NCI-H1930 (cell line): ENCODE data around the gene PRKG1.
"Not testable (repeated sequence)": the region's sequence is repeated elsewhere in the genome, so short reads cannot be mapped to it uniquely, and the experiment has no call there.

ENCODE experiments used
- DNase-seq, 2 experiments: peaks; one replicate each; lab custom pipeline; 2025; lab: John Stamatoyannopoulos, UW

PRKG1 gene

DNA sequence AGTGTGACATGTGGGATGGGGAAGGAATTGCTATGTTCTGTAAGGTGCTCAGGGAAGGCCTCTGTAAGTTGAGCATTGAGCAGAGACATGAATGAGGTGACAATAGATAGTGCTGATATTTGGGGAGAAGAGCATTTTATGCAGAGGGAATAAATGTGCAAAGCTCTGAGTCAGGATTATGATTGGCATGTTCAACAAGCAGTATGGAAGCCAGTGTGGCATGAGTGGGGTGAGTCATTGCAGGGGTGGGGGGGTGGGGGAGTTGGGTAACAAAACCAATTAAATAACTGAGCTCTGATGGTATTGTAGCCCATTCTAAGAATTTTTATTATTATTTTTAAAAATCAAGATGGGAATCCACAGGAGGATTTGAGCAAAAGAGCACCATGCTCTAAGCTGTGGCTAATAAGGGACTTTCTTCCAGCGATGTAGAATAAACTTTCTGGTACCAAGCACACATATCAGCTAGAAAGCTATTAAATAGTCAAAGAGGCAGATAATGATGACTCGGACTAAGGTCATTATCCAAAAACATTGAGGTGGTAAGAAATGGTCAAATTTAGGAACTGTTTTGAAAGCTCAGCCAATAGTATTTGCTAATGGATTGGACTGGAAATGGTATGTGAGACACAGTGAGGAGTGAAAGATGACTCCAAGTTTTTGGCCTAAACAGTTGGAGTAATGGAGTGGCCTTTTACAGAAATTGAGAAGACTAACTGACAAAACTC is 96.4 kb downstream of the PRKG1 start:
- DNase-seq, result no peak

DNA sequence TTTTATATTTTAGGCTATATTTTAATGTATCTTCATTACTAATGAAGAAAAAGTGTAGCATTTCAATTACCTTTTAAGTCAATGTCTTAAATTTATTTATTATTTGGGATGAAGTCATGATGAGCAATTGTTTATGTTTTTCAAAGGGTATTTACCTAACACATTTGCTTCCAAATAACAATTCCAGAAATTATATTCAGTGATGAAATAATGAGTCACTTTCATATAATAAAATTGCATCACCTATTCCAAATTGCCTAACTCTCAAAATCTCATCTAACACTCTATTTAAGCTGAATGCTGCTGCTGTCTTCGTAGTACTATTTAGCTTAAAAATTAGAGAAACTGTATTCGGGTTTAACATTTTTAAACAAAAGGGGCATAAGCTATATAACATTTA is 97.7 kb downstream of the PRKG1 start:
- DNase-seq, result no peak

DNA sequence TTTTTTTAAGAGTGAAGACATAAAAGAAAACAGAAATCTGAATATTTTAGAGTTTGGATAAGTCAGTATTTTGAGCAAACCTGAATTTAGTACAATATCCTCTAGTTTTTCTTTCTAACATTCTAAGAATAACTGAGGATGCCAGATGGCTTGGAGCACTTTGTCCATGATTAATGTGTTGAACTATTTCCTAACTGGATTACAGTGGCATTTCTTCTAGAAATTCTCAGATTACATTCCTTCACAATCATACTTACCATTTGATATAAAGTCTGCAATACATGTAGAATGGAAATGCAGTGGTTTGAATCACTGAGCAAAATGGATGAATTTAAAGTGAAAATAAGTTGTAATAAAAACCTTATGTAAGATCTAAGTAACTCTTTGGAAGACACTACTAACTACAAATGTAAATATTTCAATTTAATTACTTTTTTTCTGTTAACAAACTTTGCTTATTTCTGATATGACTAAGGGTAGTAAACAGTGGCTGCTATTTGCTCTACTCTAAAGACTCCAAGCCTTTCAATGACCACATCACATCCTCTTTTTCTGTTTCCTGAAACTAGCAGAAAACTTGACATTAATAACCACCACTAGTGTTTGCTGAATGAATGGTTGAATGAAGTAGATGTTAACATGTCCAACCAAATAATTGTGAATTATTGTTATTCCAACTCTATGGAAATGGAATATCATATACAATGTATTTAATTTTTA is 102.8 kb downstream of the PRKG1 start:
- no peak for DNase-seq

DNA sequence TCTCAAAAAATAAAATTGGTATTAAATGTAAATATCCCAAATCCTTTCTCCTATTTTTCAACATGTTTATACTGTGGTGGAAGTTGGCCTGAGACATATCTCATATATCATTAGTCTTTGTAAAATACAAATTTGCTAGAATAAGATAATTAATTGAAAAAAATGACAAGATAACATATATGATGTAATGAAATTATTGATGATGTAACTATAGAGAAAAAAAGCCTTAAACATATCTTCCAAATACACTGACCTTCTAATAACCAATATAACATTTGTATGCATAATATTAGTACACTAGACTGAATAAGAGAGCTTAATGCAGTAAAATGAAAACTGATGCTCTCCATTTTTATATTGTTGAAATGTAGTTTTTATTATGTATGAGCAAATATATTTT is 104.3 kb downstream of the PRKG1 start:
- no peak for DNase-seq

DNA sequence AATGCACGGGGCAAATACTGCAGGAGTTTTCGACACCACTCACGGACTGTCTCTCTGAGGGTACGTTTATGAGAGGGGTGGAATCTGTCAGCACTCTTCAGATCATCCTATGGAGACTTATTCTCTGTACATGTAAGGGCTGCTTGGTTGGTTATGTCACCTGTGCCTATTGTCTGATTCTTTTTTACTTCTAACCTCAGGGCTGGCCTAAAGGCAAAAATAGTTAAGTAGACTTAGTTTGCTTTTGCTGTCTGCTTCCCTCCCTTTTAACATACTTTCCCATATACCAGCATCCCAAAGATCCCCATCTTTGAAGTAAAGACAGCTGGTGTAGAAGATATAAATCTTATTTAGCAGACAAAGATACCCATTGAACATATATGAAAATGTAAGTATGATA is 105.9 kb downstream of the PRKG1 start:
- DNase-seq, result no peak

DNA sequence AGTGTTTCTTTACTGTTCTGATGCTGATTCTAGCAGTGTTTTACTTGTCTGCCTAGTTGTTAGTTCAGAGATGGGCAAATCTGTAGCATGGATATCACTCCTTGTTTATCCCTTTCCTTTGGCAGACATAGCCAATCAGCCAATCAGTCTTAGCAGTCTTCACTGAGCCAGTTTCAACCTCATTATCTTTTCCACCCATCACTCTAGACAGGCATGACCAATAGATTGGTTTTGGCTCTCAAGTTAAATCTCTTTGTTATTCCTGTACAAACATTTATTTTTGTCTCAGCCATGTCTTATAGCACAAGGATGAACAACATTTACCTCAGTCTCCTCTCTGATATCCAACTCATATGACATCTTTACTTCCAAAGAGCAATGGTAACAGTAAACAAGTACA is 109.5 kb downstream of the PRKG1 start:
- DNase-seq, result no peak

DNA sequence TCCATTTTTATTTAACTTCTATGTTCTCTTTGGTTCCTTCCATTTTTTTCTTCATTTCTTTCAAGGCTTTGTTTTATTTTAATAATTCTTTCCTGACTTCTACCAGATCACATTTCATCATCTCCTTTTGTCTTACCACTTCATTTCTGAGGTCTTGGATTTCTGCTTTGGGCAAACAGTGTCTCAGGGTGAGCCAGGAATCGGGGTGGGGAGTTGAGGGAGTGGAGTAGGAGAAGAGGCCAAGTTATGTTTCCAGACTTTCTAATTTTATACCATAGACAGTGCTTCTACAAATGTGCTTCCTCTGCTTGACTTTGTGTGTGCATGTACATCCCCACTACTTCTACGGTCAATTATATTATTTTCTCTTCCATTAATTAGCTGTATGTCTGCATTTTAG is 112.1 kb downstream of the PRKG1 start:
- no peak for DNase-seq

DNA sequence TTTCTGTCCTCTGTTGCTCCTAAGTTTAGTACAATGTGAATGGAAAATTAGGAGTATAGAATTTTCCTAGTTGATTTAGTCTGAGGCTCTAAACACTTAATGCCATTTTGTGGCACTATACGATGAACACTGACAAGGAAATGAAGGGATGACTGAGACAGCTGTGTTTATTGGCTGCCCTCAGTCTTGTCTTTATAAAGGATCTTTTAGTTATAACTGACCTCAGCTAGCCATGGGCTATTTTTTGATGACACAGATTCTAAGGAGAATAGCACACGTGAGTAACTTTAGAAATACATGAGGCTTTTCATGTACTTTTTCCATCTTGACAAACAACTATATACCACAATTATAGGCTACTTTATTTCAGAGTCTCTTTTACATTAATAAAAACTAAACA is 113.7 kb downstream of the PRKG1 start:
- DNase-seq, result no peak

DNA sequence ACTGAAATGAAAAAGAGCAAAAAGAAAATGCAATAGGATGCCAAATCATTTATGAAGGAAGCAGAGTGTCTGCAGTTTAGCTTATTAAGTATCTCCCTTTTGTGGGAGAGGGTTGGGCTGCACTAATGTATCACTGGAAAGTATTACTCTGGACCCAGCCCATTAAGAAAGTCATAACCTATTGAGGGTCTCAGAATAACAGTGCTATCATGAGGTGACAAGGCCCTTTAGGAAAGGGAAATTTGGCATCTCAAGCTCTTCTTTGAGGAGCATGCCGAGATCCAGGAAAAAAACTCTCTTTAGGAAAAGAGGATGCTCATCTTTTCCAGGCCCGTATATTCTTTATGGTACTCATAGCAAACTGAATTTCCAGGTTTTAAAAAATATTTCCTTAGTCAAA is 114.6 kb downstream of the PRKG1 start:
- no peak for DNase-seq

DNA sequence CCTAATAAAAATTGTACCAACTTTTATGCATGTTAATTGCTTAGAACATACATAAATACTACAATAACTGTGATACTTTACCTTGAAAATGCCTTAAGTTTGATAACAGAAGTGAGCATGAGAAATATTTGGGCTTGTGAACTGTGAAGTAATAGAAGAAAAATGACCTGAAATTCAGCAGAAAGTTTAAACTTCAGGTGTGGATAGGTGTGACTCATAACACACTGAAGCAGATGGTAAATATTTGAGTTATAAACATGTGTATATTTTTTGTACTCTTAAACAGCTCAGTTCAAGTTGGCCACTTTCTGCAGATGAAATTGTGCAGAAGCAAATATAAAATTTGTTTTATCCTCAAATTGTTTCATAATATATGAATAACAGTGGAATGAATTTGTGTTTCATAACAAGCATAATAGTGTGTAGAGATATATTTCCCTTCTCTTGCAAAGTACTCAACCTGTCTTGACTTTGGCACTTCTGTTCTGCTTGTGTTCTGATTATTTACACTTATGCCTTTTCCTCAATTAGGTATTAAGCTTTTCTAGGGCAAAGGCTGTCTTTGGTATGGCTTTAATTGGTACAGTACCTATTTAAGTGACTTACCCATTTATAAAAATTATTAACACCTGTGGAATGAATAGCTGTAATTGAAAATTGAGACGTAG is 122.4 kb downstream of the PRKG1 start:
- DNase-seq, result no peak

DNA sequence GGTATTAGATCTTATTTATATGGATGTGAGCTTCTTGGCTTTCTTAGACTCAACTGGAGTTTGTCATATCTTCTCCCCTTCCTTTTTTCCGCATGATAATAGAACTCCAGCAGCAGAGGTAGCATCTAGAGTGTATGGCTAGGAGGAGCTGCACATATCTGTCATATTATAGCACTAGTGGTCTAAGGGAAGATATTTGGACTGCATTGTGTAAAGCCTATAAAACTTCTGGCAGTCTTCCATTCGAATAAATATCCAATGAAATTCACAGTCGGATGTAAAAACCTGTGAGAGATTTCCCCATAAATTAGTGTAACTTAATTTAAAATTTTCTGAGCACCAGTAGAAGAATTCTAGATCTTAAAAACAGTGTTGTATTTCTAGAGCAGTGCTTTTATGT is 123.9 kb downstream of the PRKG1 start:
- no peak for DNase-seq

DNA sequence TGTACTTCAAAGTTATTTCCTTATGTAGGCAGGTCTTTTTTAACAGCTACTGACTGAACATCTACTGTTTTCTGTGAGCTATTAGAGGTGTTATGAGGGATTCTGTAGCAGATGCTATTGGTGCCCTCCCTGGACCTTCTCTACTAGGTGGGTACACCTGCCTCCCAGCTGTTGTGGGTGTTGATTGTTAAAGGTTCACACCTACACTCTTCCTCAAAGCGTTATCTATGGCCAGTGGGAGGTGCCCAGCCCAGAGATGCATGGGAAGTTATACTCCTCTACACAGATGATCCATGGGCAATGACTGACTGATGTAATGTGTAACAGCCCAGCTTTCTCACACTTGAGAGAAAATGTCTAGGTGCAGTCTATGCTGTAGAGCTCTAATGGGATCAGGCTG is 127.7 kb downstream of the PRKG1 start:
- DNase-seq, result no peak

DNA sequence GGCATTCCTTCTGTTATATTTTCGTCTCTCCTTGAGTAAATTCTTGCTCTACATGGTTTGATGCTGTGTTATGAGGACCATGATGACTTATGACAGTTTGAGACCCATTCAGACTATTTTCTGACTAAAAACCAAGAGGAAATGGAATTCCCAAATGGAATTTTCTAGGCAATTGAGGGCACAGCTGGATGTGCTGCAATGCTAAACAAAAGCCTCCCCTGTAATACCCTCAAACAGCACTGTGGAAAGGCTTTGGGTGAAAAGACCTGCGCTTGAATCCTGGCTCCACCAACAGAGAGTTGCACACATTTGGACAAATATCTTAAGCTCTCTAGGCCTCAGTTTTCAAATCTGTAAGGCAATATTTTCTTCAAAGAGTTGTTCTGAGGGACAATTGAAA is 129.1 kb downstream of the PRKG1 start:
- no peak for DNase-seq

DNA sequence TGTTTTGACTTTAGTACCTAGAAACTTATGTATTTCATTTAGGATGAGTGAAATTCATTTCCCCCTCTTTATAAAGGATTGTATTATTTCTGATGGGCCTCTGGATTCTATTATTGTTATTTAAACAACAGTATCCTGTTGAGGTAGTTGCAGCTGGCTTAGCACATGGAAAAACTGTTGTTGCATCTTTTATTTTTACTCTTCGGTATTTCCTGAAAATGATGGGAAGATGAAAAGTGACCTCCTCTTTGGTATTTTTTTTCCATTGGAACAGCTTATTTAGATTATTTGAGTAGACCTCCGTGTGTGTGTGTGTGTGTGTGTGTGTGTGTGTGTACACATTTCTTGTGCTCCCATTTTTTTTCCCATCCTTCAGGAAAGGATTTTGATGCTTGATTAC is 129.8 kb downstream of the PRKG1 start:
- no peak for DNase-seq

DNA sequence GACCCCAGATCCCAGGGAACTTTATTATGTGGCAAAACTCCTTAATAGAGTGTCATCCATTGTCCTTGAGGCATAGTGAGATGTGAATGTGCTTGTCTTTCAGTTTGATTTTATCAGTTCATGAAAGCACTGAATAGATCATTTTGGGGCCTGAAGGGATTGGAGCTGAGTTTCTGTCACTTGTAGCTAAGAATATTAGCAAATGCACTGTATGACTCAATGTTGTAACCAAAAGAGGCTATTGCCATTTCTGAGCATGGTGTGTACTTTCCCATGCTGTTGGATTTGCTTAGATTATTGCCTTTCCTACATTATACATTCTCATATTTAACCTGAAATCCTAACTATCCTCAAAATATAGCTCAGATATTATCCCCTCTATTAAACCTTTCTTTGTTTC is 130.4 kb downstream of the PRKG1 start:
- DNase-seq, result no peak

DNA sequence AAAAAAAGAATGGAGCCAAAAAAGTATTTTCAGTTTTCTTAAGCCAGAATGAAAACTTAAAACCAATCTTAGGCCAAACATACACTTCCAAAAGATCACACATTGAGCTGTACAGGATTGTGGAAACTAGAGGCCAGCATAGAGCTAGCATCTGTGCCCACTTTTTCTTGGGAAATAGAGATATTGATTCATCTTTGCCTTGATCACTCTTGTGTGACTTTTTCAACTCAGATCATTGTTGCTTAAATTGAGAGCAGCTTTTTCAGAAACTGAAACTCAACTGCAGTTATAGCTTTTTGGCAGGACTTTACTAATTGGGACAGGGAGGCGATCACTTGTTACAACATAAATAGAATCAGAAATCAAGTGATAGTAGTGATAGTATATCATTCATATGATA is 132.2 kb downstream of the PRKG1 start:
- DNase-seq, result no peak

DNA sequence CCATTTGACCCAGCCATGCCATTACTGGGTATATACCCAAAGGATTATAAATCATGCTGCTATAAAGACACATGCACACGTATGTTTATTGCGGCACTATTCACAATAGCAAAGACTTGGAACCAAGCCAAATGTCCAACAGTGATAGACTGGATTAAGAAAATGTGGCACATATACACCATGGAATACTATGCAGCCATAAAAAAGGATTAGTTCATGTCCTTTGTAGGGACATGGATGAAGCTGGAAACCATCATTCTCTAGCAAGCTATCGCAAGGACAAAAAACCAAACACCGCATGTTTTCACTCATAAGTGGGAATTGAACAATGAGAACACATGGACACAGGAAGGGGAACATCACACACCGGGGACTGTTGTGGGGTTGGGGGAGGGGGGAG is 138.7 kb downstream of the PRKG1 start:
- DNase-seq, result not testable (repeated sequence)

DNA sequence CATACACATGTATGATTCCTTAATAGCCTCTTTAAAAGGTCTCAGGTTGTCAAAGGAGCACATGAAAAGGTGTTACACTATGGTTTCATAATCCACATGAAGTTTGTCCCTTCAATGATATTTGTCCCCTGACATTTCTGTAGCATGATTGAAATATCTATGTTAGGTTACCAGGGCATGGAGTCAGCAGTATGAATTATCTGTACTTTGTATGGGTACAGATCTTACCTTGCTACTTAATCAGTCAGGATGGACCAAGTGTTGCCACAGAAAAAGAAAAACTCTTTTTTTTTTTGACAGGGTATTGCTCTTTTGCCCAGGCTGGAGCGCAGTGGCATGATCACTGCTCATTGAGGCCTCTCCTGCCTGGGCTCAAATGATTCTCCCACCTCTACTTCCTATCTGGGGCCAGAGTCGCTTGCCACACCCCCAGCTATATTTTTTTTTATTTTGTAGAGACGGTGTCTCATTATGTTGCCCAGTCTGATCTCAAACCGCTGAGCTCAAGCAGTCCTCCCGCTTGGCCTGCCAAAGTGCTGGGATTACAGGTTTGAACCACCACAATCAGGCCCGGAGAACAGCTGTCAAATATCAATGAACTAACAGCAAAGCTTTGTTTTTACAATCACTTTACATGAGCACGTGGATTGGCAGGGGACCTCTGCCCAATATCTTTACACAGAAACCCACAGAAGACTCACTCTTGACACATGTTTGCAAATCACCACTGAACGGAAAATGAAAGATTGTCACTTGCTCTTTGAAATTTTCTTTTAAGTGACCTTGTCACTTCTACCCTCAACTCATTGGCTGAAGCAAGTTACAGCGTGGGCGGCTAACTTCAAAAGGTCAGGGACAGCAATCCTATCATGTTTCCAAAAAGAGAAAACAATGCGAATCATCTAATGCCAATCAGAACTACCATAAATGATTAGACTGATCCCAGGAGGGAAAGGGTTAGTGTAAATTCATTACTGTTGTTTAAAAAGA is 140.2 kb downstream of the PRKG1 start:
- no peak for DNase-seq

DNA sequence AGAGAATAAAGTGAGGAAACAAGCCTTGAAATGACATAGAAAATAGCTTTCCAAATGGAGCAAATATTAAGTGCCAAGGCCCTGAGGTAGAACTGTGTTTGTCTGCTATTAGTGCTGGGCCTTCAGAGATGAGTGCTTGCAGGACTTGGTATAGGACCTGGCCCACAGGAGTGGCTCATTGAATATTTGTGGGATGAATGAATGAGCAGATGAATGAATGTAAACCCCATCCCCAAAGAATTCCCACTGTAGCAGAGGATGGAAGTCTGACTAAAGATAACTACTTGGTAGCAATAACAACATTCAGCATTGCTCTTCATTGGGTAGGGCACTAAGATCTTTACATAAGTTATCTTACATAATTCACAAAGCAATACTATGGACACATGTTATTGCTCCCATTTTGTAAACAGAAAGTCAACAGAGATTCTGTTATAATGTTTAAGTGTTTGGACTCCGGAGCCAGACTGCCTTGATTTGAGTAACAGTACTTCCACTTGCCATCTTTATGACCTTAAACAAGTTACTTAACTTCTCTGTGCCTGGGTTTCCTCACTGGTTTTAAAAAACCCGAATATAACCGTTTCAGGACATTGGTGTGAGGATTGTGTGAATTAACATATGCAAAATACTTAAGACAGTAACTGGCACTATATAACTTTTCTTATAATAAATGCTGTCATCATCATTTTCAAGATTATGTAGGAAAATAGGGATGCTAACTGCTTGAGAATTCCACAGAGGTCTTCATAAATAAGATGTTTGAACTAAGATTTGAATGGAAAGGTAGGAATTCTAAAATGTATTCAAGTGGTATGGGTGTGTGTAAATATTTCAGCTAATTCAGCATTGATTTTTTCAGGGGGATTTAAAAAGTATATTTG is 141.9 kb downstream of the PRKG1 start:
- DNase-seq, result no peak

DNA sequence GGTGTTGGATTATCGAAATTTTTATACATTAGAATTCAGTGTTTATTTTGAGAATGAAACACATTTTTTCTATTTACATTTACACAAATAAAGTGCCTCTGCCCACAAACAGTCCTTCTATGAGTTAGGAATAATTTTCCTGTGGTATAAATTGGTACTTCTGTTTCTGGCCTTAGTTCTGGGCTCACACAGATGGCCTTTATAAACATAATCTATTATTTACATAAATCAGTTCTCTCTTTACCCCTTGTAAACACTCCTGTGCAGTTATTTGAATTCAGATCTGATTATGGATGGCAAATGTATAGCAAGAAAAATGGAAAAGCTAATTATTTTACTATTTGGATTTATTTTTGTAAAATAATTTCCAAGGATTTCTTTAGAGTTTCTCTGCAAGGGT is 143.2 kb downstream of the PRKG1 start:
- no peak for DNase-seq

DNA sequence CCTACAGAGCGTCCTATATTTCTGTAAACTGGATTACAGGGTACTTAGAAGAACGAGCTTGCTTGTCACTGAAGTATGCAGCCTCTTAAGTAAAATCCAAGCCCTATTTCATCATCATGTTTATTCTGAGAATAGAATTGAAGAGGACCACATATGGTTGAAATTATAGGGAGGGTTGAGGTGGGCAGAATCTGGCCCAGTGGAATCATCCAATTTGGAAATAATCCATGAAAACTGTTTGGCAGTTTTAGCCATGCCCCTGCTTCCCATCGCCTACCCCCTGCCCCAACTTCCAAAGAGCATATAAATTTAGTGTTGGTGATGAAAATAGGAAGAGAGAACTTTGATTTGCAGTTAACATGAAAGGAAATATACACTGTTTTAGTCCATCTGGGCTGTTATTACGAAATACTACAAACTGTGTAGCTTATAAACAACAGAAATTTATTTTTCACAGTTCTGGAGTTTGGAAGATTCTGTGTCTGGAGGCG is 150.4 kb downstream of the PRKG1 start:
- no peak for DNase-seq
